IMR-90 (cell line): ENCODE data around the gene LDLRAD3. TPM values are rescaled to one million over a fixed set of nuclear protein-coding genes. Genes with fewer than 3 reads are reported as not detected.

ENCODE experiments used
- ATAC-seq: fragments of 200-7000 bp; cut with Tn5 transposase; 2 replicates; pipeline ENCODE4 v1.9.1; 2020; ENCODE audit warnings: low read depth, mild to moderate bottlenecking, moderate library complexity
- BruUV-seq: library from RNA; stranded (reverse); fragments of 400-500 nt; replicated peaks from 2 replicates; lab custom pipeline; 2021; lab: Mats Ljungman, UMichigan
- CTCF ChIA-PET: fragments of 300-600 bp; formaldehyde crosslinking; extraction: SDS; loops from one replicate; lab custom pipeline; 2021; ENCODE audit warnings: antibody characterized with exemption; lab: Yijun Ruan, JAX
- POLR2A ChIA-PET: fragments of 300-600 bp; sonication (Branson Sonifier 250); formaldehyde crosslinking; loops from one replicate; lab custom pipeline; 2022; ENCODE audit warnings: antibody characterized with exemption; ENCODE audit not compliant: unreplicated experiment; lab: Charles Lee
- DNase-seq: peaks from one replicate; pipeline ENCODE4 v3.0.0; 2013
- H2AFZ ChIP-seq: replicated peaks from 2 replicates; pipeline ENCODE3; 2013; ENCODE audit warnings: low read length, mild to moderate bottlenecking; ENCODE audit not compliant: poor library complexity
- H2AK5ac ChIP-seq: 2 replicates; pipeline ENCODE4 v1.6.1; 2013; ENCODE audit warnings: low read depth, low read length, inconsistent platforms
- H2AK9ac ChIP-seq: replicated peaks from 2 replicates; pipeline ENCODE3; 2013; ENCODE audit warnings: mild to moderate bottlenecking, low read depth, low read length, moderate library complexity; ENCODE audit not compliant: poor library complexity
- H2BK120ac ChIP-seq: 2 replicates; pipeline ENCODE4 v1.6.1; 2013; ENCODE audit warnings: low read depth, low read length, inconsistent platforms
- H2BK15ac ChIP-seq: 3 replicates; pipeline ENCODE4 v1.6.1; 2013; ENCODE audit warnings: low read depth, low read length, inconsistent platforms
- H2BK20ac ChIP-seq: 2 replicates; pipeline ENCODE4 v1.6.1; 2013; ENCODE audit warnings: low read depth, mild to moderate bottlenecking, inconsistent platforms, low read length, moderate library complexity
- H2BK5ac ChIP-seq: 2 replicates; pipeline ENCODE4 v1.6.1; 2013; ENCODE audit warnings: mild to moderate bottlenecking, low read depth, low read length, inconsistent platforms; ENCODE audit not compliant: poor library complexity, severe bottlenecking
- H3K14ac ChIP-seq: replicated peaks from 2 replicates; pipeline ENCODE4 v1.6.1; 2013; ENCODE audit warnings: low read depth, low read length, inconsistent platforms
- H3K18ac ChIP-seq: 2 replicates; pipeline ENCODE4 v1.6.1; 2013; ENCODE audit warnings: low read depth, low read length, control low read depth
- H3K23ac ChIP-seq: 2 replicates; pipeline ENCODE4 v1.6.1; 2013; ENCODE audit warnings: low read depth, low read length, inconsistent platforms
- H3K27ac ChIP-seq: 2 replicates; pipeline ENCODE4 v1.5.1; 2013; ENCODE audit warnings: mild to moderate bottlenecking, control low read depth, low read length; ENCODE audit not compliant: insufficient read depth
- H3K27me3 ChIP-seq: 2 replicates; pipeline ENCODE4 v1.6.1; 2013; ENCODE audit warnings: low read length; ENCODE audit not compliant: control insufficient read depth, insufficient read depth
- H3K36me3 ChIP-seq: 2 replicates; pipeline ENCODE4 v1.6.1; 2013; ENCODE audit warnings: low read length, mixed read lengths; ENCODE audit not compliant: control insufficient read depth, insufficient read depth
- H3K4ac ChIP-seq: 2 replicates; pipeline ENCODE4 v1.6.1; 2013; ENCODE audit warnings: low read depth, low read length, inconsistent platforms
- H3K4me1 ChIP-seq: 2 replicates; pipeline ENCODE4 v1.6.1; 2013; ENCODE audit warnings: low read length, mixed read lengths; ENCODE audit not compliant: control insufficient read depth, insufficient read depth
- H3K4me2 ChIP-seq: 2 replicates; pipeline ENCODE4 v1.6.1; 2013; ENCODE audit warnings: low read depth, mild to moderate bottlenecking, control low read depth, low read length, moderate library complexity
- H3K4me3 ChIP-seq: 2 replicates; pipeline ENCODE4 v1.5.1; 2013; ENCODE audit warnings: low read depth, mild to moderate bottlenecking, control low read depth, low read length, moderate library complexity; ENCODE audit not compliant: insufficient read depth
- H3K56ac ChIP-seq: 2 replicates; pipeline ENCODE4 v1.6.1; 2013; ENCODE audit warnings: low read length, inconsistent platforms; ENCODE audit not compliant: insufficient read depth; ENCODE audit errors: extremely low read depth
- H3K79me1 ChIP-seq, 2 experiments: 2 replicates each; pipeline ENCODE4 v1.6.1; 2013; ENCODE audit warnings: low read length in 2 of 2, inconsistent platforms in 1 of 2, low read depth in 1 of 2
- H3K9ac ChIP-seq: 2 replicates; pipeline ENCODE4 v1.6.1; 2013; ENCODE audit warnings: low read depth, low read length, control low read depth
- H3K9me1 ChIP-seq: 2 replicates; pipeline ENCODE4 v1.6.1; 2013; ENCODE audit warnings: low read length, inconsistent platforms; ENCODE audit not compliant: insufficient read depth
- H3K9me3 ChIP-seq: 2 replicates; pipeline ENCODE4 v1.6.1; 2013; ENCODE audit warnings: low read length; ENCODE audit not compliant: control insufficient read depth, insufficient read depth
- H4K20me1 ChIP-seq: 2 replicates; pipeline ENCODE4 v1.6.1; 2013; ENCODE audit warnings: low read length, inconsistent platforms; ENCODE audit not compliant: insufficient read depth
- H4K5ac ChIP-seq: 2 replicates; pipeline ENCODE4 v1.6.1; 2013; ENCODE audit warnings: mild to moderate bottlenecking, low read depth, low read length, control low read depth
- H4K8ac ChIP-seq, 2 experiments: 2 replicates each; pipeline ENCODE4 v1.6.1; 2013; ENCODE audit warnings: low read depth in 2 of 2, low read length in 2 of 2, control low read depth in 1 of 2, inconsistent platforms in 1 of 2
- H4K91ac ChIP-seq: 2 replicates; pipeline ENCODE4 v1.6.1; 2013; ENCODE audit warnings: low read depth, low read length, inconsistent platforms; ENCODE audit not compliant: insufficient read depth
- CTCF ChIP-seq: conservative IDR thresholded peaks from 2 replicates; pipeline ENCODE4 v1.5.1; 2012; ENCODE audit warnings: mild to moderate bottlenecking, low read depth, low read length, improper control_type of control experiment
- FOS ChIP-seq: fragments of 150-350 bp; IDR thresholded peaks from 2 replicates; pipeline ENCODE4 v1.6.1; 2016; ENCODE audit warnings: low read depth, low read length
- MXI1 ChIP-seq: IDR thresholded peaks from 2 replicates; pipeline ENCODE4 v1.6.1; 2012; ENCODE audit warnings: low read depth, mild to moderate bottlenecking, low read length, moderate library complexity, borderline replicate concordance
- NFE2L2 ChIP-seq: fragments of 150-350 bp; IDR thresholded peaks from 2 replicates; pipeline ENCODE4 v1.6.1; 2016; ENCODE audit warnings: low read depth, mild to moderate bottlenecking, low read length
- POLR2A ChIP-seq: IDR thresholded peaks from 2 replicates; pipeline ENCODE4 v1.6.1; 2012; ENCODE audit warnings: mild to moderate bottlenecking, low read depth, low read length
- RAD21 ChIP-seq: IDR thresholded peaks from 2 replicates; pipeline ENCODE4 v1.6.1; 2012; ENCODE audit warnings: low read length, improper control_type of control experiment
- RFX5 ChIP-seq: IDR thresholded peaks from 2 replicates; pipeline ENCODE4 v1.8.0; 2012; ENCODE audit warnings: low read depth, mild to moderate bottlenecking, low read length, moderate library complexity
- SMC3 ChIP-seq: fragments of 150-350 bp; IDR thresholded peaks from 2 replicates; pipeline ENCODE4 v1.6.1; 2016; ENCODE audit warnings: low read depth, mild to moderate bottlenecking, antibody characterized with exemption, low read length, moderate library complexity
- USF2 ChIP-seq: fragments of 150-350 bp; IDR thresholded peaks from 2 replicates; pipeline ENCODE4 v1.6.1; 2017; ENCODE audit warnings: mild to moderate bottlenecking, antibody characterized with exemption, low read length, low read depth
- WGBS, 2 experiments: methylation state at CpG; one replicate each; pipeline versions ENCODE4 v1.1.5 to v1.1.7; 2013; ENCODE audit warnings: missing lambda C conversion rate in 2 of 2; ENCODE audit not compliant: insufficient read length in 1 of 2; ENCODE audit errors: extremely low coverage in 2 of 2; 5-methylcytosine and 5-hydroxymethylcytosine counted together
- dilution Hi-C: fragments of 300-500 bp; cut with HindIII; formaldehyde crosslinking; loops from one replicate; pipeline ENCODE4 v1.14.3; 2018; ENCODE audit warnings: low sequenced_read_pairs; ENCODE audit not compliant: unreplicated experiment
- in situ Hi-C: fragments of 300-500 bp; cut with MboI; formaldehyde crosslinking; loops from 3 replicates; pipeline ENCODE4 v1.14.3; 2019; ENCODE audit warnings: low sequenced_read_pairs, inconsistent platforms, mixed read lengths
- intact Hi-C: fragments of 100-400 bp; cut with micrococcal nuclease; formaldehyde crosslinking; loops from 2 replicates; pipeline ENCODE4 v1.10.0; 2022
- polyA plus RNA-seq, 3 experiments: library from polyadenylated mRNA; depleted of rRNA; stranded (reverse); fragments of >200 nt; gene quantifications; 2 replicates each; pipeline ENCODE4 v1.2.3, GENCODE V29; 2012; ENCODE audit warnings: low replicate concordance in 1 of 3
- total RNA-seq: library from RNA; depleted of rRNA; stranded (reverse); fragments of >200 nt; gene quantifications from 2 replicates; pipeline ENCODE4 v1.2.3, GENCODE V29; 2012

LDLRAD3 gene
- total and polyA plus RNA-seq, 2 of the 4 experiments (the other 2 are of a cell fraction), result 2.7 to 6.4 TPM

GRCh38 chr11:36061471-36061870 lies 117.6 kb downstream of the LDLRAD3 start:
- H4K20me1 ChIP-seq, result no peaks in the 10 kb centered on the region
- no peak overlapping the region for H2AFZ ChIP-seq
- no peak overlapping the region for H3K4ac ChIP-seq
- H4K8ac ChIP-seq, result no peak overlapping the region
- no peak overlapping the region for H3K27ac ChIP-seq
- H2AK9ac ChIP-seq, result no peak overlapping the region
- H2AK5ac ChIP-seq, result no peak overlapping the region
- no peak overlapping the region for H3K56ac ChIP-seq
- ATAC-seq (no peak), DNase-seq (no peak)
- ChIA-PET CTCF (interaction anchor here (1.1 kb wide), 1 partner anchor 197 kb away, joined by 3 read pairs; no protein-coding TSS in a partner anchor), POLR2A (no interaction called here)
- no peak overlapping the region for H2BK5ac ChIP-seq
- in situ Hi-C loops (no loop called here), intact Hi-C loops (no loop called here), dilution Hi-C loops (no loop called here)
- no peak overlapping the region for H3K4me2 ChIP-seq
- 0 out of 2 replicates have a peak, but pooled peaks cover 2% of the 10 kb centered on the region for H3K27me3 ChIP-seq
- no TSS peak for BruUV-seq
- H3K9ac ChIP-seq, result no peak overlapping the region
- no peaks in the 10 kb centered on the region for H3K79me1 ChIP-seq
- no peak overlapping the region for H2BK120ac ChIP-seq
- no peak overlapping the region for H3K18ac ChIP-seq
- H3K4me3 ChIP-seq, result no peak overlapping the region
- H3K9me1 ChIP-seq, result no peaks in the 10 kb centered on the region
- no peak overlapping the region for H4K5ac ChIP-seq
- 0 out of 2 replicates have a peak, but pooled peaks cover 2% of the 10 kb centered on the region for H3K9me3 ChIP-seq
- H4K91ac ChIP-seq, result no peak overlapping the region
- H3K4me1 ChIP-seq, result no peaks in the 10 kb centered on the region
- no peak overlapping the region for H2BK15ac ChIP-seq
- no peak overlapping the region for H3K14ac ChIP-seq
- H3K36me3 ChIP-seq, result no peaks in the 10 kb centered on the region
- H3K23ac ChIP-seq, result no peak overlapping the region
- TF ChIP-seq USF2 (no peak), RFX5 (no peak), FOS (no peak), MXI1 (no peak), NFE2L2 (no peak), POLR2A (no peak), CTCF (no peak), SMC3 (no peak), RAD21 (no peak)
- no peak overlapping the region for H2BK20ac ChIP-seq
- WGBS, 2 experiments, result no CpG with 5 or more reads among the region's 2 CpGs
